Uterus (tissue), 4 donors: Measurements from ENCODE around the gene SH3RF3. TPM values are rescaled to one million over a fixed set of nuclear protein-coding genes. Genes with fewer than 3 reads are reported as not detected.
A peak's percentile ranks its signal among the peaks of the same experiment; 100 is the strongest.

Experiments
- DNase-seq, 2 donors: peaks; one replicate each; pipeline ENCODE4 v3.0.0-alpha.2; 2019 to 2020
- H3K27ac ChIP-seq, 2 donors: fragments of 200-600 bp; sonication (generic); 1 replicate in 1 of 2; 2 replicates in 1 of 2; pipeline ENCODE4 v1.5.1; 2016 to 2018
- H3K27me3 ChIP-seq, 2 donors: fragments of 200-600 bp; sonication (generic); one replicate each; pipeline ENCODE4 v1.5.1; 2018 to 2019; ENCODE audit warnings: control low read depth in 1 of 2
- H3K36me3 ChIP-seq, 2 donors: fragments of 200-600 bp; sonication (generic); one replicate each; pipeline ENCODE4 v1.5.1; 2019; ENCODE audit warnings: control low read depth in 1 of 2
- H3K4me1 ChIP-seq, 2 donors: fragments of 200-600 bp; sonication (generic); one replicate each; pipeline ENCODE4 v1.5.1; 2018 to 2019; ENCODE audit warnings: control low read depth in 1 of 2
- H3K4me3 ChIP-seq, 2 donors: fragments of 200-600 bp; sonication (generic); 1 replicate in 1 of 2; 2 replicates in 1 of 2; pipeline ENCODE4 v1.5.1; 2018 to 2019; ENCODE audit warnings: mild to moderate bottlenecking in 1 of 2
- H3K9me3 ChIP-seq, 2 donors: fragments of 200-600 bp; sonication (generic); one replicate each; pipeline ENCODE4 v1.5.1; 2019; ENCODE audit warnings: control low read depth in 1 of 2
- CTCF ChIP-seq, 4 experiments: fragments of 200-600 bp in 2 of 4; fragments of 450-650 bp in 2 of 4; sonication (generic) in 2 of 4; IDR thresholded peaks; one replicate each; pipeline ENCODE4 v1.5.1; 2016 to 2019; ENCODE audit warnings: antibody characterized with exemption in 4 of 4, mild to moderate bottlenecking in 2 of 4, moderate library complexity in 1 of 4
- POLR2A ChIP-seq, 2 donors: fragments of 450-650 bp; IDR thresholded peaks; one replicate each; pipeline ENCODE4 v1.6.1; 2016; ENCODE audit warnings: antibody characterized with exemption in 2 of 2, mild to moderate bottlenecking in 1 of 2, moderate library complexity in 1 of 2
- intact Hi-C: fragments of 100-400 bp; cut with DNase I; formaldehyde crosslinking; loops from one replicate; pipeline ENCODE4 v1.15.1; 2023; ENCODE audit warnings: low total_unique reads
- total RNA-seq, 4 donors: library from RNA; depleted of rRNA in 3 of 4; stranded (reverse); fragments of >200 nt in 3 of 4; gene quantifications; one replicate each; pipeline versions ENCODE4 v1.1.0 to v1.2.4, GENCODE V29; 2014 to 2023
- donor health status: DM: yes; HTN: yes; CAD: no.

Gene SH3RF3
- total RNA-seq, 4 donors from 2014 or later, result 5.1 to 10.2 (median 8.7) TPM; not detected in 1

- TF ChIP-seq POLR2A (IDR thresholded peaks at IDR 0.05) (no peak), CTCF (IDR thresholded peaks at IDR 0.05) (no peak)
- no peaks in the 10 kb centered on the region for H3K27me3 ChIP-seq
- H3K27ac ChIP-seq, result no peak overlapping the region
- H3K9me3 ChIP-seq, result no peaks in the 10 kb centered on the region
- intact Hi-C loops, result no loop called here
- H3K4me3 ChIP-seq, result no peak overlapping the region
- DNase-seq, result peak in 1 of 2 donors; percentile 8
- H3K4me1 ChIP-seq, result no peaks in the 10 kb centered on the region
- no peaks in the 10 kb centered on the region for H3K36me3 ChIP-seq
These were observed 130.0 kb downstream of the SH3RF3 start for GRCh38 chr2:109258905-109259540.

GRCh38 chr2:109259671-109260070, 130.7 kb downstream of the SH3RF3 start:
- Histone ChIP-seq H3K27me3 (no peaks in the 10 kb centered on the region), H3K36me3 (no peaks in the 10 kb centered on the region), H3K4me1 (no peaks in the 10 kb centered on the region), H3K4me3 (no peak overlapping the region), H3K9me3 (no peaks in the 10 kb centered on the region), H3K27ac (no peak overlapping the region)
- intact Hi-C loops, result no loop called here
- TF ChIP-seq CTCF (IDR thresholded peaks at IDR 0.05) (no peak), POLR2A (IDR thresholded peaks at IDR 0.05) (no peak)
- DNase-seq, result no peak

- no peaks in the 10 kb centered on the region for H3K36me3 ChIP-seq
- H3K27ac ChIP-seq, result no peak overlapping the region
- intact Hi-C loops, result no loop called here
- H3K27me3 ChIP-seq, result no peaks in the 10 kb centered on the region
- no peak for DNase-seq
- H3K9me3 ChIP-seq, result no peaks in the 10 kb centered on the region
- TF ChIP-seq POLR2A (IDR thresholded peaks at IDR 0.05) (no peak), CTCF (IDR thresholded peaks at IDR 0.05) (no peak)
- no peaks in the 10 kb centered on the region for H3K4me1 ChIP-seq
- H3K4me3 ChIP-seq, result no peak overlapping the region
These were observed 131.3 kb downstream of the SH3RF3 start for GRCh38 chr2:109260116-109260855.

- no peaks in the 10 kb centered on the region for H3K4me1 ChIP-seq
- intact Hi-C loops, result no loop called here
- no peak overlapping the region for H3K4me3 ChIP-seq
- no peaks in the 10 kb centered on the region for H3K27me3 ChIP-seq
- no peaks in the 10 kb centered on the region for H3K9me3 ChIP-seq
- no peak overlapping the region for H3K27ac ChIP-seq
- H3K36me3 ChIP-seq, result no peaks in the 10 kb centered on the region
- peak in 1 of 4 experiments; percentile 5 for TF ChIP-seq CTCF (IDR thresholded peaks at IDR 0.05)
- TF ChIP-seq POLR2A (IDR thresholded peaks at IDR 0.05), result no peak
- no peak for DNase-seq
These were observed 132.1 kb downstream of the SH3RF3 start for GRCh38 chr2:109260886-109261700.
